GM04504 (cell line): ENCODE measurements around the gene WIPF1.

ENCODE experiments used
- DNase-seq: peaks from one replicate; pipeline ENCODE4 v3.0.0-alpha.2; 2012; ENCODE audit warnings: low read depth

WIPF1 gene, protein sequence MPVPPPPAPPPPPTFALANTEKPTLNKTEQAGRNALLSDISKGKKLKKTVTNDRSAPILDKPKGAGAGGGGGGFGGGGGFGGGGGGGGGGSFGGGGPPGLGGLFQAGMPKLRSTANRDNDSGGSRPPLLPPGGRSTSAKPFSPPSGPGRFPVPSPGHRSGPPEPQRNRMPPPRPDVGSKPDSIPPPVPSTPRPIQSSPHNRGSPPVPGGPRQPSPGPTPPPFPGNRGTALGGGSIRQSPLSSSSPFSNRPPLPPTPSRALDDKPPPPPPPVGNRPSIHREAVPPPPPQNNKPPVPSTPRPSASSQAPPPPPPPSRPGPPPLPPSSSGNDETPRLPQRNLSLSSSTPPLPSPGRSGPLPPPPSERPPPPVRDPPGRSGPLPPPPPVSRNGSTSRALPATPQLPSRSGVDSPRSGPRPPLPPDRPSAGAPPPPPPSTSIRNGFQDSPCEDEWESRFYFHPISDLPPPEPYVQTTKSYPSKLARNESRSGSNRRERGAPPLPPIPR

GRCh38 chr2:174597345-174598047 lies at the start of gene WIPF1:
WIPF1 (minus strand) TSS chr2:174597804; CDS start chr2:174585573, 12,231 bp downstream.
- no peak for DNase-seq

GRCh38 chr2:174645296-174645695 lies 47.7 kb upstream of the WIPF1 start:
- no peak for DNase-seq

GRCh38 chr2:174644406-174644805 lies 46.8 kb upstream of the WIPF1 start:
- DNase-seq = no peak

DNA sequence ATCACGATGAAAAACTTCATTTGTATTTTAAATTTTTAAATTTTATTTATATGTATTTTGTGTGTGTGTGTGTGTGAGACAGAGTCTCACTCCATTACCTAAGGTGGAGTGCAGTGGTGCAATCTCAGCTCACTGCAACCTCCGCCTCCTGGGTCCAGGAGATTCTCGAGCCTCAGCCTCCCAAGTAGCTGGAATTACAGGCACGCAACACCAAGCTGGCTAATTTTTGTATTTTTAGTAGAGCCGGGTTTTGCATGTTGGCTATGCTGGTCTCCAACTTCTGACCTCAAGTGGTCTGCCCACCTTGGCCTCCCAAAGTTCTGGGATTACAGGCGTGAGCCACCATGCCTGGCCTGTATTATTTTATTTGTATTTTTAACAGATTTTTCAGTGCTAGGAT lies 45.8 kb upstream of the WIPF1 start:
- DNase-seq = no peak

DNA sequence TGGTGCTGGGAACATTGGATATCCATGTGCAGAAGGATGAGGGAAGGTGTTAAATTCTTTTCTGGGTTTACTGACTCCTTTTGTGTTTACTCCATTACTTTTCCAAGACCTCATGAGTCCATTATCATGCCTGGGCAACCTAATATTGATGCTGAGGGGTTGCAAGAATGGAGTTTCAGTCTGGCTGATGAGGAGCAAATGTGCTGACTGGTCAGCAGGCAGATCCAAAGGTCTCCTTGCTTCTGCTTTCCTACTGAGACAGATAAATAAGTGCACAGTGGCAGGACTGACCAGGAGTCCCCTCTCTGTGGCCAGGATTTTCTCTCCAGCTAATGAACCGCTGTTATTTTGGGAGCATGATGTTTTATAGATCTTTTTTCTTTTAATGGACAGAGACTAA lies 43.6 kb upstream of the WIPF1 start:
- no peak for DNase-seq

GRCh38 chr2:174636987-174637386 lies 39.4 kb upstream of the WIPF1 start:
- DNase-seq = no peak

DNA sequence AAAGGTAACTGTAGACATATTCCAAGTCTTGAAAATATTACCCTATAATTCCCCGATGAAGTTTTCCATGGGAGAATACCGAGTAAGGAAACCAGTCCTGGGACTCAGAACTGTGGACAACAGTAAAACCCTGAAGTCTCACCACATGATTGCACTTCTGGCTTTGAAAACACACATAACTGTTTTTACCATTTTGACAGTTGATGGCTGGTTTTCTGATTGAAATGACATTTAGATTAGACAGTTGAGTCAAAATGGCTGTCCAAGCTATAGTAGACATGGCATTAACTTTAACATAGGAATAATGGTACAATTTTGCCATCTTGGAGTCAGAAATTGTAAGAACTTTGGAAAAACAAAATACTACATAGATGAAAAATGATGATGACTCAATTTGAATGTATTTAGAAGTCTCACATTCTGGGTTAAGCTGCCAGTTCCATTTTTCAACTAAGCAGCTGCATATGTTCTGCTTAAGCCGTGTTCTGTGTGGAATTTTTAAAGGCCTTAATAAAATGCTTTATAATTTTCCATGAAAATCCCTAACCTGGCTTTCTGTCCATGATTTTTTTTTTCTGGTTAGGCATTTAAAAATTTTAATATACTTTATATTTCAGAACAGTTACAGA lies 38.3 kb upstream of the WIPF1 start:
- DNase-seq = no peak

GRCh38 chr2:174635015-174635593 lies 37.5 kb upstream of the WIPF1 start:
- no peak for DNase-seq

GRCh38 chr2:174634130-174635014 lies 36.8 kb upstream of the WIPF1 start:
- DNase-seq = no peak

DNA sequence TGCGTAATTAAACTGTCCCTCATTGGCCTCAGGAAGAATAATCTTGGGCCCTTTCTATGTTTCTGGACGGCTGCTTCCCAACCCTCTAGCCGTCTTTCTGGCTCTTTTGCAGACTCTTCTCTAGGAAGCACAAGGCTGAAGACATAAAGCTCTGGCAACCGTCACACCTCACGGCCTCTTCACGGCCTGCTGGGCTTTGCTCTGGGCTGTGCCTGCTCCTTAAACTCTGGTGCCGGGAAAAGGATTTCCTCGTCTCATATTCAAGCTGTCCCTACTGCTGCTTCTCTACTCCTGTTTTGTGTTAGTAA lies 36.0 kb upstream of the WIPF1 start:
- no peak for DNase-seq

- no peak for DNase-seq
Measured at GRCh38 chr2:174632841-174633622, 35.4 kb upstream of the WIPF1 start.

DNA sequence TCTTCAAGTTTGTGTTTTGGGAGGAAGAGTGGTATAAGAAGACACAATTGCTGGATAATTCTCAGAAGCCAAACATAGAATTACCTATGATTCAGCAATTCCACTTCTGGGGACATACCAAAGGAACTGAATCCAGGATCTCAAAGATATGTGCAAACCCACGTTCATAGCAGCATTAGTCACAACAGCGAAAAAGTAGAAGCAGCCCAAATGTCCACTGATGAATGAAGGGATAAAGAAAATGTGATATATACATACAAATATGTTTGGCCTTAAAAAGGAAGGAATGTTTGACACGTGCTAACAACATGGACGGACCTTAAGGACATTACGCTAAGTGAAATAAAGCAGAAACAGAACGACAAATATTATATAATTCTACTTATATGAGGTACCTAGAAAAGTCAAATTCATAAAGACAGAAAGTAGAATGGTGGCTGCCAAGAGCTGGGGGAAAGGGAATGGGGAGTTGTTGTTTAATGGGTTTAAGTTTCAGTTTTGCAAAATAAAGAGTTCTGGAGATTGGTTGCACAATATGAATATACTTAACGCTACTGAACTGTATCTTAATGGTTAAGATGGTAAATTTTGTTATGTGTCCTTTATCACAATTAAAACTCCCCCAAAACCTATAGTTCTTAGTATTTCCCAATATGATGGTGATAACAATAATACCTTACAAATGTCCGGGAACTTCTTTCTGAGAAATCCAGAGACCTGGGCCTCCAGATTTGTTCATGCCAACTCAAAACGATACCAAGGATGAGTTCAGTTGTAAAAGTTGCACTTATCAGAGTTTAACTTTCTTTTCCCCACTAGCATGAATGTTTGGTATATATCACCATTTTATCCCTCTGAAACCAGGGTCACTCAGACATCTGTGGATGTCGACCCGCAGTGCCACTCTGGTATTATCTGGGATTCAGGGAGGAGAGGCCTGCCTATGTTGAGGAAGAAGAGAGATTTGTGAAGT lies 33.7 kb upstream of the WIPF1 start:
- peak; percentile 70 for DNase-seq

DNA sequence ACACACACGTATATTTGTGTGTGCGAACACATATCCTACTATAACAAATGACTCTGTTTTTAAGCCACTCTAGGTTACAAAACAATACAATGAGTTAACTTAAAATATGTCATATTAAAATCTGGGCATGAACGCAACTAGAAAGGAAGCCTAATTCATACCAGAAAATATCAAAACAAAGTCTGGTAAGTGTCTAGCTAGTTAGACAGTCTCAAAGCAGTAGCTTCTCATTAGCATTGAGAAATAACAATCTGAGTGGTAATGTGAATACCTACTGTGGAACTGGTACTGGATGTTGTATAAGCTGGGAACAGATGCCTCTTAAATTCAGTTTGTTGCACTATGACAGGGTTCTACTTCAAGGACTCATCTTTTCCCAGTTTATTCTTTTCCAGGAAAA lies 32.5 kb upstream of the WIPF1 start:
- DNase-seq = no peak

DNA sequence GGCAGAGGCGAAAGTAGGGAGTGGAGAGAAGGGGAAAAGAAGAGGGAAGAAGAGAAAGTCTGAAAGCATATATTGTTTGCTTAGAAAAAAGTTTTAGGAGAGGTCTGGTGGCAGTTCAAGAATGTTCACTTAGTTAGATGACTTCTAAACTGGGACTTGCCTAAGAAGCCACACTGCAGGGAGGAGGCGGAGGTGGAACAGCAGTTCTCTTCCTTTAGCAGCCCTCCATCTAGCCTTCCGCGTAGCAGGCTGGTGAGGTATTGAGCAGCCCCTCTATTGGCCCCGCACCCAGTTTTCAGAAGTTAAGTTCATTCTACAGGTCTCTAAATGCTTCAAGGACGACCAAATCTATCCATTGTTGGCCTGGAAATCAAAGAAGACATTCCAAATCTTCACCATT lies 31.9 kb upstream of the WIPF1 start:
- DNase-seq = no peak

GRCh38 chr2:174628528-174629169 lies 31.0 kb upstream of the WIPF1 start:
- DNase-seq = no peak

GRCh38 chr2:174627216-174627615 lies 29.6 kb upstream of the WIPF1 start:
- DNase-seq = no peak

DNA sequence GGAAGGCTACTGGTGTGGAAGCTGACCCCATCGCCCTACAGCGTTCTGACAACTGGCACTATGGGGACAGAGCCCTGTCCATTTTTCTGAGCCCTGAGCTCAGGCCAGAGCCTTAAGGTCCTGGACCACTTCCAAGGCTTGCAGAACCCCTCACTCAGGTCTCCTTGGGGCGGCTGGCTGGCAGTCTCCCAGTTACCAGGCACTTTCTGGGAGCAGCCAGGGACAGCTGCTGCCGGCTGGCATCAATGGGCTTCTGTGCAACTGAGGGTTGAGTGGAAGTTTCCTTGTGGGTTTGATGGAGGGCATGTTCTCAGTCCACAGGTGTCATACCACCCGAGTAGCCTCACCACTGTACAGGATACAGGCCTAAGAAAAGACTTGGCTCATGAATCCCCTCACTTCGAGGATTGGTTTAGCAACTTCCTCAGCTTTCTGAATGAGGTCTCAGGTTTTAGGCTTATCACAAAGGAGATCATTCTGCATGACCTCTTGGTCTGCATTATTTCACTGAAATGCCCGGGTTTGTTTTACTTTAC lies 27.4 kb upstream of the WIPF1 start:
- DNase-seq = no peak

GRCh38 chr2:174623690-174624089 lies 26.1 kb upstream of the WIPF1 start:
- no peak for DNase-seq

DNA sequence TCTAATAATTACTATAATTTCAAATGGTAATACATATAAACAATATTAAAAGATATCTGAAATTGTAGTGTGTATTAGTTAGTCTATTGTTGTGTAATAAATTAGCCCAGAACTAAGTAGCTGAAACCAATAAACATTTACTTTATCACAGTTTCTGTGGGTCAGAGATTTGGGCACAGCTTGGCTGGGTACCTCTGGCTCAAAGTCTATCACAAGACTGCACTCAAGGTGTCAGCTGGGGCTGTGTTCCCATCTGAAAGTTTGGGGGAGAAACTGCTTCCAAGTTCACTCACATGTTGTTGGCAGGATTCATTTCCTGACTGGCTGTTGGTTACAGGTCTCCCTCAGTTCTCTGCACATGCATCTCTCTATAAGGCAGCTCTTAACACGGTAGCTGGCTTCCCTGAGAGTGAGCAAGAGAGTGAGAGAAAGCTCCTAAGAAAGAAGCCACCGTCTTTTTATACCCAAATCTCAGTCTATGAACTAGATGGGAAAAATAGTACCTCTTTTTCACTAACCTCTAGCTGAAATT lies 25.6 kb upstream of the WIPF1 start:
- no peak for DNase-seq
